Head of caudate nucleus (tissue), 42 donors: Measurements from ENCODE around the gene TUT1.
A peak's percentile ranks its signal among the peaks of the same experiment; 100 is the strongest.
"Not testable (repeated sequence)": the region's sequence is repeated elsewhere in the genome, so short reads cannot be mapped to it uniquely, and the experiment has no call there.

Source experiments
- DNase-seq, 42 donors: peaks; one replicate each; pipeline versions ENCODE4 v3.0.0 to v3.0.0-alpha.2; 2020 to 2021; ENCODE audit warnings: mixed read lengths in 7 of 42
- intact Hi-C: fragments of 100-400 bp; cut with DNase I; formaldehyde crosslinking; loops from one replicate; pipeline ENCODE4 v1.15.0; 2022

The TUT1 gene

DNA sequence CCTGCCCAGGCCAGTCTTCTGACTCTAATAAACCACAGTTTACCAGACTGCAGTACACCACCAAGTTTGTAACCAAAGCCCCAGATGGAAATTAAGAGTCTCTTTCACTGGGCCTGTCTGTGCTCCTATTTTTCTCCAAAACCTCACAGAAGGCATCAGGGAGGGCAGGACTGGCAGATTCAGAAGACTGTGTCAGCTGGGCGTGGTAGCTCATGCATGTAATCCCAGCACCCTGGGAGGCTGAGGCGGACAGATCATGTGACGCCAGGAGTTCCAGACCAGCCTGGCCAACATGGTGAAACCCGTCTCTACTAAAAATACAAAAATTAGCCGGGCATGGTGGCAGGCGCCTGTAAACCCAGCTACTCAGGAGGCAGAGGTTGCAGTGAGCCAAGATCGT lies 6.0 kb downstream of the TUT1 start:
- intact Hi-C loops, DNase-seq: not testable (repeated sequence)

DNA sequence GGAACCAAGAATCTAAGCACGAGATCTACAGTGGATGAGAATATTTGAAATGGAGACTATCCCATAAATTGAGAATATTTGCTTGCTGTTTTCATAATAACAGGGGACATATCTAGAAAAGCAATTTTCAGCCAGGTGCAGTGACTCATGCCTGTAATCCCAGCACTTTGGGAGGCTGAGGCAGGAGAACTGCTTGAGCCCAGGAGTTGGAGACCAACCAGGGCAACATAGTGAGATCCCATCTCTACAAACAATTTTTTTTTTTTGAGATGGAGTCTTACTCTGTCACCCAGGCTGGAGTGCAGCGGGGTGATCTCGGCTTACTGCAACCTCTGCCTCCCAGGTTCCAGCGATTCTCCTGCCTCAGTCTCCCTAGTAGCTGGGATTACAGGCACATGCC lies 9.6 kb downstream of the TUT1 start:
- DNase-seq, intact Hi-C loops: not testable (repeated sequence)

- DNase-seq, result no peak
- intact Hi-C loops, result no loop called here
These were observed 10.2 kb downstream of the TUT1 start for GRCh38 chr11:62580959-62581715.

- intact Hi-C loops, result no loop called here
These were observed 12.1 kb downstream of the TUT1 start for GRCh38 chr11:62579252-62579651.

DNA sequence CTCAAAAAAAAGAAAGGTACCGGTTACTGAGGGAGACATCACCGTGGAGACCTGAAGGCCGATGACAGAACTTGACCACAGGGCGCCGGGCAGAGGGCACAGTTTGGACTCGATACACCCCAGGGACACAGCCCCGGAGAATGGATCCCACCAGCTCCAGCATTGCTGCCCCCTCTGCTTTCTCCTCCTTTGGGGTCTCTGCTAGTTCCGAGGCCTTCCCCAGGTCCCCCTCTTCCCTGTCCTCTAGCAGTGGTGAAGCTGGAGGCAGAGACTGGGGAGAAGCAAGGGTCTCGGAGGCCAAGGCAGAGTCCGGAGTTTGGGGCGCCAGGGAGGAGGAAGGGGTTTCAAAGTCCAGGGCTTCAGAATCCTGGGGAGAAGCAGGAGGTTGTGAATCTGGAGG lies 12.8 kb downstream of the TUT1 start:
- intact Hi-C loops, result no loop called here
- no peak for DNase-seq

More at GRCh38 chr11:62579252-62579651, 12.1 kb downstream of the TUT1 start:
- DNase-seq, result peak in 1 of 42 donors; percentile 43

- no peak for DNase-seq
- intact Hi-C loops, result no loop called here
These were observed 14.1 kb downstream of the TUT1 start for GRCh38 chr11:62577046-62577714.

DNA sequence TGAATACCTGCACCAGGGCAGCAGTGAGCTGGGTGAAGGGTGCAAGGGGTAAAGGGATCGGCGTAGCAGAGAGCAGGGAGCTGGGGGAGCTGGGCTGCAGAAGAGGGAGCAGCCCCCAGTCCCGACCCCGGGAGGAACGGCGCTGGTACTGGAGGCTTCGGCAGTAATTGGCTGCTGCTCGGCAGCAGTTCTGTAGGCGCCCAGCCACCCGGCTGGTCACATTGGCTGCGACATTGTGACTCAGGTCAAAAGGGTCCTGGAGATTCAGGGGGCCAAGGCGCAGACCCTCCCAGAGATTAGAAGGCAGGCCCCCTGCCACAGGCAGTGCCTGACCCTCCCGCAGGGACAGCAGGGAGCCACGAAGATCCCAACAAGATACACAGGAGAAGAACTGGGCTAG lies 15.5 kb downstream of the TUT1 start:
- no peak for DNase-seq
- intact Hi-C loops, result no loop called here

- DNase-seq, result peak in 1 of 42 donors; percentile 47
- intact Hi-C loops, result no loop called here
These were observed 16.2 kb downstream of the TUT1 start for GRCh38 chr11:62575156-62575555.

DNA sequence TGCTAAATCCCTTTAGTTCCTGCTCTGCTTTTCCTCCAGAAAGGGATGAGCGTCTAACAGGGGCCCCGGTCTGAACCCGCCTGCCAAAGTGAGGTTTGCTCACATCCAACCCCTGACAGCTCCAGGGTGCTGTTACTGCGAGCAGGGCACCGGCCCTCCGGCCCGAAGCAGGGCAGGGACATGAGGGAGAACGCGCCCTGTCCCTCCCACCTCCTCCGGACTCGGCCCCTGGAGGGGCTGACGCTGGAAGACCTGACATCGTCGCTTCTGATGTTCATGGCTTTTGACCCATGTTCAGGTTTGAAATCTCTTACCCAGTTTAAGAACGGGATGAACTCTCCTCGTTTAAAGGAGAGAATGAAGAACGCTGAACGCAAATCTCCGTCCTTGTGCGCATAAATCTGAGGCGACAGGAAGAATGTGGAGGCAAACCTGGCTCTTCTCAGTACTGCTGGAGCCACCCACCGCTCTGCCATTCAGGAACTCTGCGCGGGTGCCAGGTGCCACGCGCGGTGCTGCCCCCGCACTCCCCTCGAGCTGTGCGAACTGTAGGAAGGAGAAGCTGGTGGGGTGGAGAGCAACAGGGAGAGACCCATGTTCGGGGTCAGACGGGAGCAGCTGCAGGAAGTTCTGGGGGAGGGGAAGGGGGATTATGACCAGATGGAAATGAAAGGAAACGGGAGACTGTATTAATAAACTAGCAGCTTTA lies 16.8 kb downstream of the TUT1 start:
- intact Hi-C loops, result no loop called here
- DNase-seq, result peak; percentile 47 to 93 (median 80)

- intact Hi-C loops, result no loop called here
- peak; percentile 96 to 99 (median 98) for DNase-seq
These were observed 17.5 kb downstream of the TUT1 start, which contains the start of gene EEF1G for GRCh38 chr11:62573592-62574362. TSS of gene EEF1G (minus strand) at chr11:62573891. CDS start at chr11:62573842, 49 bp downstream.

DNA sequence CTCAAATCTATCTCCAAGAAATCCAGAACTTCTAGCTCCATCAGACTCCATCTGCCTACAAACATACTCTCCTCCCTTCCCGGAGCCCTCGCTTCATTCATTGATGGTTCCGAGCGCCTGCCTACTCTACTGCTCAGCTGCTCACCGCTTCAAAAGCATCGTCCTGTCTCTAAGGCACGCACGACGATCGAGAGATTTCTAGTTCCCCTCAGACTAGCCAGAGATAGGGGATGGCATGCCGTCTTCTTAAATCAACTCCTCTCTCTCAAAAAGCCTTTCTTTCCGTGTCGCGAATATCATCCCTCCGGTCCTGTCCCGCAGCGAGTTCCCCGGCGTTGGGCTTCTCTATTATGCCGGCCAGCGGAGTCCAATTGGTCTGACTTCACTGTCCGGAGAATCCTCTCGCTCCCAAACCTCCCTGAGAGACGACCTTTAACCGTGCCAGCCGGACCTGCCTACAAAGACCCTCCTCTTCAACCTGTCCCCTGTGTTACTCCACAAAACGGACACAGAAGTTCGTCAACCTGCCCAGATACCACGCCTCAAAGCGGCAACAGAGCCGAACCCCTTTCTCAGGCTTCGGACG lies 18.2 kb downstream of the TUT1 start:
- DNase-seq, result peak in 15 of 42 donors; percentile 16 to 62 (median 45)
- intact Hi-C loops, result no loop called here

DNA sequence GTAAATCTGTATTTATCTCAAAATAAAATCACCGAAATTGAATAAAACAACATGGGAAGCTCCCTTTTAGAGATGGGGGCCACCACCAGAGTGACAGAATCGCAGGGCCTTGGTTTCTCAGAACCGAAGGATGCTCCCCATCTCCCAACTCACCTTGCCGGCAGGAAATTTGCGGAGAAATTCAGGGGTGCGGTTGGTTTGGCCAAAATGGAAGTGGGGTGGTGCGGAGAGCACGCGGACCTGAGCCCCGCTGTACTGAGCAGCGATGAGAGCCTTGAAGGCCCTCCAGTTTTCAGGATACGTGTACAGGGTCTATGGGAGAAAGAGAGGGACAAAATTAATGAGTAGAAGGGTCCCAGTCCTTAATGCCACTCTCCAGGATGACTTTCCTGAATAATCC lies 18.9 kb downstream of the TUT1 start:
- no peak for DNase-seq
- intact Hi-C loops, result no loop called here

DNA sequence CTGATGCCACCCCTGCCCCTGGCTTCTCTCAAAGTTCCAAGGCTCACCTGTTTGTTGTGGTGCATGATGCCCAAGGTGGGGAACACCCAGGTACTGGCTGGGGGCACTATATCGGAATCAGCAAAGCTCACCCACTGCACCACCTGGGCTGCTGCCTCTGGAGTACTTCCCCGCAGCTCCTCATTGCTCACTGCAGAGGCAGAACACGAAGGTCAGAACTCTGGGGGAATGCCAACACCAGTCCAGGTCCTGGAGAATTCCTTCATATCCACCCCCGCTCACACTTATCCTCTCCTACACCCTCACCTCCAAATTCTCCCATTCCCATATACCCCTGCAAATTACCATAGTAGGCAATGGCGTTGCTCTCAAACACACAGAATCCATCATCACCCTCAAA lies 19.8 kb downstream of the TUT1 start:
- intact Hi-C loops, DNase-seq: not testable (repeated sequence)

DNA sequence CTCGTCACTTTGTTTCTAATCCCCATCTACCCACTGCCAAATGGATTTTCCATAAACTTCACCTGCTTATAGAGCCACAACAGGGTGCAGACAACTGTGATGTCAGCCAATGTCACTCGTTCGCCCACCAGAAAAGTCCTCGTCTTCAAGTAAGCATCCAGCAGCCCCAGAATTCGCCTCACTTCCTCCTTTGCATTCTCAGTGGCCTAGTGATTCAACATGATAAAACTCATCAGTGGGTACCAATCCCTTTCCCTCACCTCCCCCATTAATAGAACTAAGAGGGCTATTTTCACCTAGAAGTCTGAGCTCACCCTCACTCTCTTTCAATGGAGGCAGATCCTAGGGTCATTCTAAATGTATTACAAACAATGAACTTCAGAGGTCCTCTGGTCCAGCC lies 20.4 kb downstream of the TUT1 start:
- intact Hi-C loops, DNase-seq: not testable (repeated sequence)

DNA sequence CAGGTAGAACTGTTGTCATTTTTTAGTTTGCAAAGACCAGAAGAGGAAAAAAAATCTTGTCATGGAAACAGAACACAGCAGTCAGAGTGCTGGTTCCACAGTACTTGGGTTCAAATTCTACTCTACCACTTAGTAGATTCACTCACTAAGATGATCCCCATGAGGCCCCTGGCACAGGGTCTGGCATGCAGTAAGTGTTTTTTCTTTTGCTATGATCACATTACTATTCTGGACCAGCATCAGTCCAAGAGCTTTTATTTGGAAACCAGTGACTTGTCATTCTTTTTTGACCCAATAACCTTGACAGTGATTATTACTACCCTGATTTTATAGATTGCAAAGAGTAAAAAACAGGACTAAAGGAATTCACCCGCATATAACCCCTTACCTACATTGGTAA lies 21.7 kb downstream of the TUT1 start:
- DNase-seq, result no peak
- intact Hi-C loops, result no loop called here

DNA sequence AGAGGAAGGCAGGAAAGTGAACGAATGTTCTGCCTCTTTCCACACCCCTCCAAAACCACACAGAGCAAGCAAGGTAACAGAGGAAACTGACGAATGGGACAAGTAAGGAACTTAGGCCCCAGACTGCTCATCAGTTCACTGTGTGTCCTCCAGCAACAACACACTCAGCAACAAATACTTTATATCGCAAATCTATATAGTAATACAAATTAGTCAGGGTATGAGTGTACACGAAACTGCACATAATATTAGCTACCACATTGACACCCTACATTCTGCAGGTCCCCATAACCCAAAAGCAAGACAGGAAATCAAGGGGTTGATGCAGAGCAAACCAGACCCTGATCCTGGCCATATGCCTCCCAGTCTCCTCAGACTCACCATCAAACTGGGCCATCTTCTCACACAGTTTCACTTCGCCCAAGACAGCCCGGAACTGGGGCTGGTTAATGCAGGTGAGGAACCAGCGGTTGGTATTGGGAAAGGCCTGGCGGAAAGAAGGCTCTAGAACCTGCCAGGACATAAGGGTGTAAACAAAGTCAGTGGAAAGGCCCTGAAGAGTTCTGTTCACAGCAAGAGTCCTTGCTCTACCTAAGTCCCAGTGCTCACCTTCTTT lies 24.2 kb downstream of the TUT1 start:
- intact Hi-C loops, result no loop called here
- DNase-seq, result no peak

GRCh38 chr11:62566247-62566646 lies 25.1 kb downstream of the TUT1 start:
- intact Hi-C loops, result no loop called here

GRCh38 chr11:62565100-62565802 lies 26.1 kb downstream of the TUT1 start:
- intact Hi-C loops, result no loop called here
- no peak for DNase-seq

More at GRCh38 chr11:62566247-62566646, 25.1 kb downstream of the TUT1 start:
- DNase-seq, result no peak
